ENCODE data around the gene HNRNPF.

The HNRNPF gene

GRCh38 chr10:43407576-43408330 is 1.2 kb downstream of the HNRNPF start (continued):
- TF ChIP-seq GLIS1 (tag by site-specific recombination; IDR thresholded peaks at IDR 0.05) (peak; percentile 80), ZNF629 (tag by site-specific recombination; IDR thresholded peaks at IDR 0.05) (peak; percentile 60), ZNF624 (tag by site-specific recombination; IDR thresholded peaks at IDR 0.05) (no peak), BCL6B (tag by site-specific recombination; IDR thresholded peaks at IDR 0.05) (no peak), ZBTB26 (tag by site-specific recombination; optimal IDR thresholded peaks at IDR 0.05) (peak; percentile 88), ZNF501 (tag by site-specific recombination; IDR thresholded peaks at IDR 0.05) (peak; percentile 57; the same call in 1 of the 2 replicates), ZNF302 (tag by site-specific recombination; IDR thresholded peaks at IDR 0.05; ENCODE audit: low read depth) (no peak), KLF8 (tag by site-specific recombination; IDR thresholded peaks at IDR 0.05) (peak; percentile 70; the same call in 1 of the 2 replicates), ZNF248 (tag by site-specific recombination; IDR thresholded peaks at IDR 0.05) (no peak), ZNF514 (tag by site-specific recombination; IDR thresholded peaks at IDR 0.05) (no peak), ZNF324 (tag by site-specific recombination; IDR thresholded peaks at IDR 0.05) (peak; percentile 76), ZNF529 (tag by site-specific recombination; IDR thresholded peaks at IDR 0.05; ENCODE audit: insufficient replicate concordance) (no peak)
- TF ChIP-seq, protein P1, sequence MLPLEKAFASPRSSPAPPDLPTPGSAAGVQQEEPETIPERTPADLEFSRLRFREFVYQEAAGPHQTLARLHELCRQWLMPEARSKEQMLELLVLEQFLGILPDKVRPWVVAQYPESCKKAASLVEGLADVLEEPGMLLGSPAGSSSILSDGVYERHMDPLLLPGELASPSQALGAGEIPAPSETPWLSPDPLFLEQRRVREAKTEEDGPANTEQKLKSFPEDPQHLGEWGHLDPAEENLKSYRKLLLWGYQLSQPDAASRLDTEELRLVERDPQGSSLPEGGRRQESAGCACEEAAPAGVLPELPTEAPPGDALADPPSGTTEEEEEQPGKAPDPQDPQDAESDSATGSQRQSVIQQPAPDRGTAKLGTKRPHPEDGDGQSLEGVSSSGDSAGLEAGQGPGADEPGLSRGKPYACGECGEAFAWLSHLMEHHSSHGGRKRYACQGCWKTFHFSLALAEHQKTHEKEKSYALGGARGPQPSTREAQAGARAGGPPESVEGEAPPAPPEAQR (tag by site-specific recombination; IDR thresholded peaks at IDR 0.05): no peak
- TF ChIP-seq, protein P2, sequence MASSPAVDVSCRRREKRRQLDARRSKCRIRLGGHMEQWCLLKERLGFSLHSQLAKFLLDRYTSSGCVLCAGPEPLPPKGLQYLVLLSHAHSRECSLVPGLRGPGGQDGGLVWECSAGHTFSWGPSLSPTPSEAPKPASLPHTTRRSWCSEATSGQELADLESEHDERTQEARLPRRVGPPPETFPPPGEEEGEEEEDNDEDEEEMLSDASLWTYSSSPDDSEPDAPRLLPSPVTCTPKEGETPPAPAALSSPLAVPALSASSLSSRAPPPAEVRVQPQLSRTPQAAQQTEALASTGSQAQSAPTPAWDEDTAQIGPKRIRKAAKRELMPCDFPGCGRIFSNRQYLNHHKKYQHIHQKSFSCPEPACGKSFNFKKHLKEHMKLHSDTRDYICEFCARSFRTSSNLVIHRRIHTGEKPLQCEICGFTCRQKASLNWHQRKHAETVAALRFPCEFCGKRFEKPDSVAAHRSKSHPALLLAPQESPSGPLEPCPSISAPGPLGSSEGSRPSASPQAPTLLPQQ (tag by site-specific recombination; IDR thresholded peaks at IDR 0.05): peak; percentile 64

GRCh38 chr10:43407148-43407575 is 1.8 kb downstream of the HNRNPF start:
- POLR2A ChIA-PET: interaction anchor here (0.6 to 1.6 kb wide), 6 partner anchors 9 to 30 kb away, joined by 3 to 29 read pairs (median 4); partner anchors contain the start of gene ZNF487
- TF ChIP-seq ZBTB26 (tag by site-specific recombination; optimal IDR thresholded peaks at IDR 0.05): peak; percentile 89
- TF ChIP-seq EGR2 (tag by site-specific recombination; IDR thresholded peaks at IDR 0.05; ENCODE audit: low read depth): no peak
- TF ChIP-seq ZIC2 (tag by site-specific recombination; IDR thresholded peaks at IDR 0.05): peak; percentile 80
- peak; percentile 26; the same call in 1 of the 2 replicates for TF ChIP-seq PBX3 (CRISPR knock-in tag; IDR thresholded peaks at IDR 0.05)
- TF ChIP-seq, protein P3, sequence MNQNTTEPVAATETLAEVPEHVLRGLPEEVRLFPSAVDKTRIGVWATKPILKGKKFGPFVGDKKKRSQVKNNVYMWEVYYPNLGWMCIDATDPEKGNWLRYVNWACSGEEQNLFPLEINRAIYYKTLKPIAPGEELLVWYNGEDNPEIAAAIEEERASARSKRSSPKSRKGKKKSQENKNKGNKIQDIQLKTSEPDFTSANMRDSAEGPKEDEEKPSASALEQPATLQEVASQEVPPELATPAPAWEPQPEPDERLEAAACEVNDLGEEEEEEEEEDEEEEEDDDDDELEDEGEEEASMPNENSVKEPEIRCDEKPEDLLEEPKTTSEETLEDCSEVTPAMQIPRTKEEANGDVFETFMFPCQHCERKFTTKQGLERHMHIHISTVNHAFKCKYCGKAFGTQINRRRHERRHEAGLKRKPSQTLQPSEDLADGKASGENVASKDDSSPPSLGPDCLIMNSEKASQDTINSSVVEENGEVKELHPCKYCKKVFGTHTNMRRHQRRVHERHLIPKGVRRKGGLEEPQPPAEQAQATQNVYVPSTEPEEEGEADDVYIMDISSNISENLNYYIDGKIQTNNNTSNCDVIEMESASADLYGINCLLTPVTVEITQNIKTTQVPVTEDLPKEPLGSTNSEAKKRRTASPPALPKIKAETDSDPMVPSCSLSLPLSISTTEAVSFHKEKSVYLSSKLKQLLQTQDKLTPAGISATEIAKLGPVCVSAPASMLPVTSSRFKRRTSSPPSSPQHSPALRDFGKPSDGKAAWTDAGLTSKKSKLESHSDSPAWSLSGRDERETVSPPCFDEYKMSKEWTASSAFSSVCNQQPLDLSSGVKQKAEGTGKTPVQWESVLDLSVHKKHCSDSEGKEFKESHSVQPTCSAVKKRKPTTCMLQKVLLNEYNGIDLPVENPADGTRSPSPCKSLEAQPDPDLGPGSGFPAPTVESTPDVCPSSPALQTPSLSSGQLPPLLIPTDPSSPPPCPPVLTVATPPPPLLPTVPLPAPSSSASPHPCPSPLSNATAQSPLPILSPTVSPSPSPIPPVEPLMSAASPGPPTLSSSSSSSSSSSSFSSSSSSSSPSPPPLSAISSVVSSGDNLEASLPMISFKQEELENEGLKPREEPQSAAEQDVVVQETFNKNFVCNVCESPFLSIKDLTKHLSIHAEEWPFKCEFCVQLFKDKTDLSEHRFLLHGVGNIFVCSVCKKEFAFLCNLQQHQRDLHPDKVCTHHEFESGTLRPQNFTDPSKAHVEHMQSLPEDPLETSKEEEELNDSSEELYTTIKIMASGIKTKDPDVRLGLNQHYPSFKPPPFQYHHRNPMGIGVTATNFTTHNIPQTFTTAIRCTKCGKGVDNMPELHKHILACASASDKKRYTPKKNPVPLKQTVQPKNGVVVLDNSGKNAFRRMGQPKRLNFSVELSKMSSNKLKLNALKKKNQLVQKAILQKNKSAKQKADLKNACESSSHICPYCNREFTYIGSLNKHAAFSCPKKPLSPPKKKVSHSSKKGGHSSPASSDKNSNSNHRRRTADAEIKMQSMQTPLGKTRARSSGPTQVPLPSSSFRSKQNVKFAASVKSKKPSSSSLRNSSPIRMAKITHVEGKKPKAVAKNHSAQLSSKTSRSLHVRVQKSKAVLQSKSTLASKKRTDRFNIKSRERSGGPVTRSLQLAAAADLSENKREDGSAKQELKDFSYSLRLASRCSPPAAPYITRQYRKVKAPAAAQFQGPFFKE (tag by site-specific recombination; IDR thresholded peaks at IDR 0.05; ENCODE audit: borderline replicate concordance): no peak
- TF ChIP-seq RBAK (tag by site-specific recombination; IDR thresholded peaks at IDR 0.05): no peak
- TF ChIP-seq ZNF785 (tag by site-specific recombination; IDR thresholded peaks at IDR 0.05): no peak
- no peak for TF ChIP-seq ZNF10 (tag by site-specific recombination; IDR thresholded peaks at IDR 0.05)

More at GRCh38 chr10:43407148-43407575, 1.8 kb downstream of the HNRNPF start:
- H3K27ac ChIP-seq (ENCODE audit: extremely low read depth, low read depth, low read length): peak overlapping the region; percentile 96
- H3K9me3 ChIP-seq (ENCODE audit: control insufficient read depth, insufficient read depth, low read depth, low read length): no peaks in the 10 kb centered on the region
- H3K4me1 ChIP-seq (ENCODE audit: control insufficient read depth, insufficient read depth, low read length): peaks cover 10% of the 10 kb centered on the region; the same call in 1 of the 2 replicates
- CTCF ChIA-PET: interaction anchor here (0.7 kb wide), 1 partner anchor 45 kb away, joined by 3 read pairs; no protein-coding TSS in a partner anchor
- peak overlapping the region; percentile 74 for H3K4me3 ChIP-seq (ENCODE audit: low read depth, low read length)
- peaks cover 3 to 9% of the 10 kb centered on the region in 2 experiments; a peak in 2 of 3 replicates for H3K36me3 ChIP-seq (ENCODE audit: control insufficient read depth in 2 of 2, insufficient read depth in 1 of 2, low read length in 2 of 2)

All from HEK293 (cell line).